HL-60 (cell line): ENCODE data around the gene LRFN5.

Experiments
- POLR2AphosphoS5 ChIP-seq: IDR thresholded peaks from 2 replicates; pipeline ENCODE4 v1.6.1; 2012; ENCODE audit warnings: low read depth
- TF ChIP-seq, protein P1 (sequence below): IDR thresholded peaks from one replicate; pipeline ENCODE4 v1.5.1; 2011; ENCODE audit warnings: low read length, control low read depth, inconsistent platforms; ENCODE audit not compliant: insufficient read depth
- TF ChIP-seq, protein P2 (sequence below): IDR thresholded peaks from 2 replicates; pipeline ENCODE4 v1.6.1; 2012; ENCODE audit warnings: low read depth; ENCODE audit not compliant: insufficient replicate concordance

DNA sequence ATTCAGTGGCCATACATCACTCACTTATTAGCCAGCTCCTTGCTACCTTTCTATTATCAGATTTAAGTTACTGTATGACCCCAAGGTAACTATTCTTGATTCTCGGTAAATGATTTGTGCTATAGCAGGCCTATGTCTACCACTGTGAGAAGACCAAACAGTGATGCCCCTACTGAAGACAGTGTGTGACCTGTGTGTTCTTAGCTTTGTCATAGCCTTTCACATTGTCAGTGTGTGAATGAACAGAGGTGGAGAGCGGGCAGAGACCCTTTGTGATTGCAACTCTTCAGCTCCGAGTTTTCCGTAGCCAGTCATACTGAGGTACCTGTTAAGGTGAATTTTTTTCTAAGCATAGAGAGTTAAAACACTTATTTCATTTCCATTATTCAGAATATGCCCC lies 294.0 kb downstream of the LRFN5 start:
- TF ChIP-seq, protein P1, sequence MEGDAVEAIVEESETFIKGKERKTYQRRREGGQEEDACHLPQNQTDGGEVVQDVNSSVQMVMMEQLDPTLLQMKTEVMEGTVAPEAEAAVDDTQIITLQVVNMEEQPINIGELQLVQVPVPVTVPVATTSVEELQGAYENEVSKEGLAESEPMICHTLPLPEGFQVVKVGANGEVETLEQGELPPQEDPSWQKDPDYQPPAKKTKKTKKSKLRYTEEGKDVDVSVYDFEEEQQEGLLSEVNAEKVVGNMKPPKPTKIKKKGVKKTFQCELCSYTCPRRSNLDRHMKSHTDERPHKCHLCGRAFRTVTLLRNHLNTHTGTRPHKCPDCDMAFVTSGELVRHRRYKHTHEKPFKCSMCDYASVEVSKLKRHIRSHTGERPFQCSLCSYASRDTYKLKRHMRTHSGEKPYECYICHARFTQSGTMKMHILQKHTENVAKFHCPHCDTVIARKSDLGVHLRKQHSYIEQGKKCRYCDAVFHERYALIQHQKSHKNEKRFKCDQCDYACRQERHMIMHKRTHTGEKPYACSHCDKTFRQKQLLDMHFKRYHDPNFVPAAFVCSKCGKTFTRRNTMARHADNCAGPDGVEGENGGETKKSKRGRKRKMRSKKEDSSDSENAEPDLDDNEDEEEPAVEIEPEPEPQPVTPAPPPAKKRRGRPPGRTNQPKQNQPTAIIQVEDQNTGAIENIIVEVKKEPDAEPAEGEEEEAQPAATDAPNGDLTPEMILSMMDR: no peak
- no peak for TF ChIP-seq POLR2AphosphoS5
- TF ChIP-seq, protein P2, sequence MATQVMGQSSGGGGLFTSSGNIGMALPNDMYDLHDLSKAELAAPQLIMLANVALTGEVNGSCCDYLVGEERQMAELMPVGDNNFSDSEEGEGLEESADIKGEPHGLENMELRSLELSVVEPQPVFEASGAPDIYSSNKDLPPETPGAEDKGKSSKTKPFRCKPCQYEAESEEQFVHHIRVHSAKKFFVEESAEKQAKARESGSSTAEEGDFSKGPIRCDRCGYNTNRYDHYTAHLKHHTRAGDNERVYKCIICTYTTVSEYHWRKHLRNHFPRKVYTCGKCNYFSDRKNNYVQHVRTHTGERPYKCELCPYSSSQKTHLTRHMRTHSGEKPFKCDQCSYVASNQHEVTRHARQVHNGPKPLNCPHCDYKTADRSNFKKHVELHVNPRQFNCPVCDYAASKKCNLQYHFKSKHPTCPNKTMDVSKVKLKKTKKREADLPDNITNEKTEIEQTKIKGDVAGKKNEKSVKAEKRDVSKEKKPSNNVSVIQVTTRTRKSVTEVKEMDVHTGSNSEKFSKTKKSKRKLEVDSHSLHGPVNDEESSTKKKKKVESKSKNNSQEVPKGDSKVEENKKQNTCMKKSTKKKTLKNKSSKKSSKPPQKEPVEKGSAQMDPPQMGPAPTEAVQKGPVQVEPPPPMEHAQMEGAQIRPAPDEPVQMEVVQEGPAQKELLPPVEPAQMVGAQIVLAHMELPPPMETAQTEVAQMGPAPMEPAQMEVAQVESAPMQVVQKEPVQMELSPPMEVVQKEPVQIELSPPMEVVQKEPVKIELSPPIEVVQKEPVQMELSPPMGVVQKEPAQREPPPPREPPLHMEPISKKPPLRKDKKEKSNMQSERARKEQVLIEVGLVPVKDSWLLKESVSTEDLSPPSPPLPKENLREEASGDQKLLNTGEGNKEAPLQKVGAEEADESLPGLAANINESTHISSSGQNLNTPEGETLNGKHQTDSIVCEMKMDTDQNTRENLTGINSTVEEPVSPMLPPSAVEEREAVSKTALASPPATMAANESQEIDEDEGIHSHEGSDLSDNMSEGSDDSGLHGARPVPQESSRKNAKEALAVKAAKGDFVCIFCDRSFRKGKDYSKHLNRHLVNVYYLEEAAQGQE: no peak
